SU-DHL-6 (cell line): ENCODE results near the gene HCN1.

Experiments used
- H2AFZ ChIP-seq: fragments of 200-600 bp; sonication (generic); 2 replicates; pipeline ENCODE4 v1.6.1; 2014; ENCODE audit warnings: low read depth, mild to moderate bottlenecking, moderate library complexity, mixed read lengths, antibody characterized with exemption, low read length; ENCODE audit not compliant: severe bottlenecking
- H3F3A ChIP-seq: fragments of 200-600 bp; shearing (Covaris generic); 2 replicates; pipeline ENCODE4 v1.6.0; 2016; ENCODE audit warnings: antibody characterized with exemption, mild to moderate bottlenecking; ENCODE audit not compliant: insufficient read depth
- H3K27ac ChIP-seq: fragments of 200-600 bp; sonication (generic); 2 replicates; pipeline ENCODE4 v1.5.1; 2016; ENCODE audit warnings: low read depth, mild to moderate bottlenecking, low read length, moderate library complexity, mixed read lengths
- H3K27me3 ChIP-seq: fragments of 200-600 bp; sonication (generic), shearing (Covaris generic); 2 replicates; pipeline ENCODE4 v1.6.0; 2014; ENCODE audit warnings: mild to moderate bottlenecking, low read length
- H3K36me3 ChIP-seq: fragments of 200-600 bp; sonication (generic); 2 replicates; pipeline ENCODE4 v1.6.1; 2014; ENCODE audit warnings: mild to moderate bottlenecking, low read length, mixed read lengths
- H3K4me2 ChIP-seq: fragments of 300-600, 200-600 bp; shearing (Covaris generic), sonication (generic); 2 replicates; pipeline ENCODE4 v1.6.0; 2014; ENCODE audit warnings: low read length, low read depth, mild to moderate bottlenecking; ENCODE audit not compliant: poor library complexity, severe bottlenecking
- H3K4me3 ChIP-seq: fragments of 200-600 bp; sonication (generic); 2 replicates; pipeline ENCODE4 v1.5.1; 2014; ENCODE audit warnings: antibody characterized with exemption, low read length, mild to moderate bottlenecking, mixed read lengths; ENCODE audit not compliant: insufficient read depth, poor library complexity, severe bottlenecking
- H3K79me2 ChIP-seq: fragments of 200-600 bp; sonication (generic); 2 replicates; pipeline ENCODE4 v1.6.1; 2014; ENCODE audit warnings: mild to moderate bottlenecking, low read length, moderate library complexity; ENCODE audit not compliant: insufficient read depth
- H3K9ac ChIP-seq: fragments of 200-600 bp; sonication (generic); 2 replicates; pipeline ENCODE4 v1.7.0; 2014; ENCODE audit warnings: mild to moderate bottlenecking, low read length
- H3K9me2 ChIP-seq: fragments of 200-600 bp; sonication (generic); replicated peaks from 2 replicates; pipeline ENCODE4 v1.6.1; 2014; ENCODE audit warnings: low read length; ENCODE audit not compliant: insufficient read depth
- H3K9me3 ChIP-seq: fragments of 200-600 bp; sonication (generic); 2 replicates; pipeline ENCODE4 v1.6.1; 2014; ENCODE audit warnings: low read length, mixed read lengths; ENCODE audit not compliant: insufficient read depth
- H4K20me1 ChIP-seq: fragments of 200-600 bp; sonication (generic); 2 replicates; pipeline ENCODE4 v1.6.1; 2014; ENCODE audit warnings: low read depth, mild to moderate bottlenecking, antibody characterized with exemption, low read length, moderate library complexity, mixed read lengths
- EZH2phosphoT487 ChIP-seq: fragments of 200-600 bp; sonication (generic), shearing (Covaris generic); conservative IDR thresholded peaks from 2 replicates; pipeline ENCODE4 v1.6.1; 2018; ENCODE audit warnings: mild to moderate bottlenecking, antibody characterized with exemption, low read length, moderate library complexity, mixed read lengths
- TF ChIP-seq, protein P1 (sequence below): fragments of 200-600 bp; sonication (generic); IDR thresholded peaks from one replicate; pipeline ENCODE4 v1.5.1; 2017; ENCODE audit warnings: antibody characterized with exemption, mild to moderate bottlenecking, low read length, moderate library complexity; ENCODE audit not compliant: insufficient read depth, poor library complexity, severe bottlenecking

HCN1 gene

GRCh38 chr5:45672271-45672670 lies 23.9 kb downstream of the HCN1 start:
- Histone ChIP-seq H3K36me3 (no peaks in the 10 kb centered on the region), H3K9me2 (no peaks in the 10 kb centered on the region), H3K9ac (no peak overlapping the region), H3K27ac (no peak overlapping the region), H3K4me2 (no peak overlapping the region), H3K27me3 (no peaks in the 10 kb centered on the region), H2AFZ (no peak overlapping the region), H3K4me3 (no peak overlapping the region), H3K9me3 (no peaks in the 10 kb centered on the region), H4K20me1 (no peaks in the 10 kb centered on the region), H3K79me2 (no peaks in the 10 kb centered on the region), H3F3A (no peaks in the 10 kb centered on the region)
- TF ChIP-seq EZH2phosphoT487: no peak
- TF ChIP-seq, protein P1, sequence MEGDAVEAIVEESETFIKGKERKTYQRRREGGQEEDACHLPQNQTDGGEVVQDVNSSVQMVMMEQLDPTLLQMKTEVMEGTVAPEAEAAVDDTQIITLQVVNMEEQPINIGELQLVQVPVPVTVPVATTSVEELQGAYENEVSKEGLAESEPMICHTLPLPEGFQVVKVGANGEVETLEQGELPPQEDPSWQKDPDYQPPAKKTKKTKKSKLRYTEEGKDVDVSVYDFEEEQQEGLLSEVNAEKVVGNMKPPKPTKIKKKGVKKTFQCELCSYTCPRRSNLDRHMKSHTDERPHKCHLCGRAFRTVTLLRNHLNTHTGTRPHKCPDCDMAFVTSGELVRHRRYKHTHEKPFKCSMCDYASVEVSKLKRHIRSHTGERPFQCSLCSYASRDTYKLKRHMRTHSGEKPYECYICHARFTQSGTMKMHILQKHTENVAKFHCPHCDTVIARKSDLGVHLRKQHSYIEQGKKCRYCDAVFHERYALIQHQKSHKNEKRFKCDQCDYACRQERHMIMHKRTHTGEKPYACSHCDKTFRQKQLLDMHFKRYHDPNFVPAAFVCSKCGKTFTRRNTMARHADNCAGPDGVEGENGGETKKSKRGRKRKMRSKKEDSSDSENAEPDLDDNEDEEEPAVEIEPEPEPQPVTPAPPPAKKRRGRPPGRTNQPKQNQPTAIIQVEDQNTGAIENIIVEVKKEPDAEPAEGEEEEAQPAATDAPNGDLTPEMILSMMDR: no peak

- Histone ChIP-seq H3K4me3 (no peak overlapping the region), H3K9me3 (no peaks in the 10 kb centered on the region), H4K20me1 (no peaks in the 10 kb centered on the region), H3K36me3 (no peaks in the 10 kb centered on the region), H3K4me2 (no peak overlapping the region), H3F3A (no peaks in the 10 kb centered on the region), H3K27ac (no peak overlapping the region), H3K9me2 (no peaks in the 10 kb centered on the region), H3K9ac (no peak overlapping the region), H2AFZ (no peak overlapping the region), H3K27me3 (no peaks in the 10 kb centered on the region), H3K79me2 (no peaks in the 10 kb centered on the region)
- TF ChIP-seq EZH2phosphoT487: no peak
- TF ChIP-seq, protein P1: no peak
Measured at GRCh38 chr5:45648744-45649143, 47.4 kb downstream of the HCN1 start.

DNA sequence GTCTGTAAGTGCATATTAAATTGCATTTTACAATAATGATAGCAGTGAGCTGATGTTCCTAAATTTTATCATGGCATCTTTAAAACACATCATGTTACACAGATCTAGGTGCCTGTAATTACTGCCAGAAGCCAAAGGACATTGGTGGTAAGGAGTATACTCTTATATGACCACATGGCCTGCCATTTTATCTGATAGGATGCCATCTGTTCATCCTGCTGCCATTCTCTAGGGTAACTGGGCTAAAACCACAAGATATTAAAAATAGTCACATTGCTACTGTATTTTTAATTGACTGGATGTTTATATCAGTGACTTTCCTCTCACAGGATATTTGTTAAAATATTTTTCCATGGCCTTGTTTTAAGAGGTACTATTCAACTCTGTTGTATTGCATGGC lies 53.1 kb downstream of the HCN1 start:
- no peak for TF ChIP-seq EZH2phosphoT487
- TF ChIP-seq, protein P1: no peak
- Histone ChIP-seq H3K4me2 (no peak overlapping the region), H2AFZ (no peak overlapping the region), H3K9me2 (no peaks in the 10 kb centered on the region), H4K20me1 (no peaks in the 10 kb centered on the region), H3K27ac (no peak overlapping the region), H3K9ac (no peak overlapping the region), H3K9me3 (no peaks in the 10 kb centered on the region), H3F3A (no peaks in the 10 kb centered on the region), H3K36me3 (no peaks in the 10 kb centered on the region), H3K4me3 (no peak overlapping the region), H3K27me3 (no peaks in the 10 kb centered on the region), H3K79me2 (no peaks in the 10 kb centered on the region)
